ENCODE results near the gene STAG2.

- no peak for TF ChIP-seq CTCF (IDR thresholded peaks at IDR 0.05)
- no peak for TF ChIP-seq POLR2A (IDR thresholded peaks at IDR 0.05)
Observed at GRCh38 chrX:124010566-124010965, 49.1 kb downstream of the STAG2 start.
